HG03520 (cell line): ENCODE data around the gene GABRD.

Experiments used
- ATAC-seq: cut with Tn5 transposase; IDR thresholded peaks from one replicate; pipeline ENCODE4 v1.9.1; 2021; ENCODE audit warnings: mild to moderate bottlenecking, moderate library complexity; ENCODE audit not compliant: unreplicated experiment

GABRD gene

GRCh38 chr1:2037314-2037979 is 18.3 kb downstream of the GABRD start:
- ATAC-seq = no peak

GRCh38 chr1:2038229-2038628 is 19.1 kb downstream of the GABRD start:
- no peak for ATAC-seq

- ATAC-seq = no peak
These were observed 20.1 kb downstream of the GABRD start for GRCh38 chr1:2039251-2039650.

GRCh38 chr1:2041305-2041704 is 22.2 kb downstream of the GABRD start:
- no peak for ATAC-seq

- no peak for ATAC-seq
These were observed 22.7 kb downstream of the GABRD start for GRCh38 chr1:2041887-2042286.

GRCh38 chr1:2042830-2043773 is 24.0 kb downstream of the GABRD start:
- no peak for ATAC-seq

GRCh38 chr1:2043886-2044285 is 24.7 kb downstream of the GABRD start:
- ATAC-seq = no peak

- ATAC-seq = no peak
These were observed 25.6 kb downstream of the GABRD start for GRCh38 chr1:2044510-2045319.

- no peak for ATAC-seq
These were observed 26.5 kb downstream of the GABRD start for GRCh38 chr1:2045468-2046173.

GRCh38 chr1:2046174-2046917 is 27.2 kb downstream of the GABRD start:
- ATAC-seq = no peak

GRCh38 chr1:2046953-2047748 is 28.0 kb downstream of the GABRD start:
- no peak for ATAC-seq

- ATAC-seq = no peak
These were observed 28.9 kb downstream of the GABRD start for GRCh38 chr1:2047749-2048729.

GRCh38 chr1:2049225-2049717 is 30.1 kb downstream of the GABRD start:
- no peak for ATAC-seq

GRCh38 chr1:2049718-2050431 is 30.7 kb downstream of the GABRD start, which contains the start of gene PRKCZ:
TSS of gene PRKCZ (plus strand) at chr1:2050411. CDS start at chr1:2050631, 220 bp downstream.
- ATAC-seq = peak; percentile 54

GRCh38 chr1:2050461-2050792 is 31.3 kb downstream of the GABRD start:
- ATAC-seq = no peak

- ATAC-seq = no peak
These were observed 31.9 kb downstream of the GABRD start for GRCh38 chr1:2050793-2051682.
